Activated B cell treated with CpG ODN at 0.5 μM for 24 hours (primary cell): Measurements from ENCODE around the gene FAM136A. TPM values are rescaled to one million over a fixed set of nuclear protein-coding genes. Genes with fewer than 3 reads are reported as not detected.

Experiments used
- ATAC-seq: fragments of 200-7000 bp; cut with Tn5 transposase; one replicate; pipeline ENCODE4 v1.10.0; 2021; ENCODE audit warnings: low read depth, mild to moderate bottlenecking, moderate library complexity
- CTCF ChIA-PET: fragments of 350-600 bp; sonication (Branson Sonifier 250); formaldehyde crosslinking; loops from one replicate; lab custom pipeline; 2021; ENCODE audit warnings: antibody characterized with exemption; lab: Charles Lee
- POLR2A ChIA-PET: fragments of 350-600 bp; sonication (Branson Sonifier 250); formaldehyde crosslinking; loops from one replicate; lab custom pipeline; 2021; ENCODE audit warnings: antibody characterized with exemption; lab: Charles Lee
- DNase-seq: peaks from one replicate; pipeline ENCODE4 v3.0.0; 2022
- H3K27ac Mint-ChIP-seq: one replicate; pipeline ENCODE4 v1.8.0; 2020; ENCODE audit warnings: mixed read lengths
- H3K27me3 Mint-ChIP-seq: one replicate; pipeline ENCODE4 v1.8.0; 2021; ENCODE audit warnings: mixed read lengths
- H3K36me3 Mint-ChIP-seq: one replicate; pipeline ENCODE4 v1.8.0; 2021; ENCODE audit warnings: low read depth, mixed read lengths
- H3K4me1 Mint-ChIP-seq: one replicate; pipeline ENCODE4 v1.8.0; 2021; ENCODE audit warnings: mixed read lengths
- H3K4me3 Mint-ChIP-seq: one replicate; pipeline ENCODE4 v1.8.0; 2020; ENCODE audit warnings: mild to moderate bottlenecking, mixed read lengths
- H3K9me3 Mint-ChIP-seq: one replicate; pipeline ENCODE4 v1.8.0; 2020; ENCODE audit warnings: mixed read lengths
- intact Hi-C: fragments of 100-400 bp; cut with micrococcal nuclease; formaldehyde crosslinking; loops from one replicate; pipeline ENCODE4 v1.15.1; 2024
- total RNA-seq: library from RNA; stranded (reverse); gene quantifications from 2 replicates; pipeline ENCODE4 v1.2.3, GENCODE V29; 2022
- TF ChIP-seq, protein P1 (sequence below): fragments of 200-600 bp; IDR thresholded peaks from one replicate; pipeline ENCODE4 v1.8.0; 2022; ENCODE audit warnings: antibody characterized with exemption, mild to moderate bottlenecking

Gene FAM136A
- total RNA-seq: 38.9 and 41.0 TPM in 2 replicates

DNA sequence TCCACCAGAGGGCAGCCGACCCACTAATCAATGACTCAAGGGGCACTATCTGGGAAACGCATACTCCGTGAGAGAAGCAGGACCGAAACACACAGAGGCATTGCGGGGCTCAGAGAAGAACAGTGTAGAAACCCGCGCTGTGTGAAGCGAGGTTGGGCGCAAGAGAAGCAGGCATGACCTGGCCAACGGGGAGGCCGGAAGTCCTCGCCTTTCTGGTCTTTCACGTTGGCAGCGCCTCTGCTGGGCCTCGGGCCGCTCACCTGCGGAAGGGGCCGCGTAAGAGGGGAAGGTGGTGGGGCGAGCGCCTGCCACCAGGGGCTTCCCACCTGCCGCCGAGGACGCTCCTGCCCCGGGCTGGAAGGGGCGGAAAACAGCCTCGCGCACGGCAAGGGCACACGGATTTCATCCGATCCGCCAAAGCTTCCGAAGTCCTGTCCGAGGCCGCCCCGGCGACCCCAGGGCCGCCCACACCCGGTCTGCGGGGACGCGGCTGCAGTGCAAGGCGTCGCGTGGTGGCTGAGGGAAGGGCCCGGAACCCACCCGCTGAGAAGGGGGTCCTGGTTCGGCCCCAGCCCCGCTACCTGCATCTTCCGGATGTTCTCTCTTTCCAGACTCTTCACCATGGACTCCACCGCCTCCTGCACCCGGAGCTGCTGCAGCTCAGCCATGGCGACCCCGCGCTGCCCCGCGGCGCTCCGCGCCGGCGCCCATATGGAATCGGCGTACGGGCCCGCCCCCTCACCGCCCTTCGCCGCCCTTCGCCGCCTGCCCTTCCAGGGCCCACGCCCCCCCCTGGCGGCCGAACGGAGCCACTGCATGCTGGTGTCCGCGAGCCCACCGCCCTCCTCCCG, at the start of gene FAM136A:
TSS of gene FAM136A (minus strand) at position 724 of the 851 bp plus-strand sequence. CDS start at position 668, 56 bp downstream.
- Mint-ChIP-seq H3K4me1 (peaks cover 22% of the 10 kb centered on the region), H3K4me3 (peak within 1 kb of the TSS; percentile 90), H3K9me3 (no peaks in the 10 kb centered on the region), H3K27me3 (no peaks in the 10 kb centered on the region), H3K27ac (peak within 1 kb of the TSS; percentile 95), H3K36me3 (peaks cover 39% of the 10 kb centered on the region)
- ATAC-seq: peak; percentile 92
- peak; percentile 90 for DNase-seq
- ChIA-PET CTCF (interaction anchor here (1.2 to 4.5 kb wide), 5 partner anchors 8 to 577 kb away, joined by 3 to 122 read pairs (median 17); partner anchors contain the start of genes MXD1 and SNRPG), POLR2A (interaction anchor here (0.6 to 4.7 kb wide), 10 partner anchors 8 to 769 kb away, joined by 3 to 37 read pairs (median 7); partner anchors contain the start of genes C2orf42, MXD1, PCYOX1 and SNRPG)
- intact Hi-C loops: loop anchor here (1.0 to 10.0 kb wide), 10 partner anchors 8 to 1834 kb away; partner anchors contain the start of genes ADD2, APLF, FBXO48 and PCYOX1
- TF ChIP-seq, protein P1, sequence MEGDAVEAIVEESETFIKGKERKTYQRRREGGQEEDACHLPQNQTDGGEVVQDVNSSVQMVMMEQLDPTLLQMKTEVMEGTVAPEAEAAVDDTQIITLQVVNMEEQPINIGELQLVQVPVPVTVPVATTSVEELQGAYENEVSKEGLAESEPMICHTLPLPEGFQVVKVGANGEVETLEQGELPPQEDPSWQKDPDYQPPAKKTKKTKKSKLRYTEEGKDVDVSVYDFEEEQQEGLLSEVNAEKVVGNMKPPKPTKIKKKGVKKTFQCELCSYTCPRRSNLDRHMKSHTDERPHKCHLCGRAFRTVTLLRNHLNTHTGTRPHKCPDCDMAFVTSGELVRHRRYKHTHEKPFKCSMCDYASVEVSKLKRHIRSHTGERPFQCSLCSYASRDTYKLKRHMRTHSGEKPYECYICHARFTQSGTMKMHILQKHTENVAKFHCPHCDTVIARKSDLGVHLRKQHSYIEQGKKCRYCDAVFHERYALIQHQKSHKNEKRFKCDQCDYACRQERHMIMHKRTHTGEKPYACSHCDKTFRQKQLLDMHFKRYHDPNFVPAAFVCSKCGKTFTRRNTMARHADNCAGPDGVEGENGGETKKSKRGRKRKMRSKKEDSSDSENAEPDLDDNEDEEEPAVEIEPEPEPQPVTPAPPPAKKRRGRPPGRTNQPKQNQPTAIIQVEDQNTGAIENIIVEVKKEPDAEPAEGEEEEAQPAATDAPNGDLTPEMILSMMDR: no peak

DNA sequence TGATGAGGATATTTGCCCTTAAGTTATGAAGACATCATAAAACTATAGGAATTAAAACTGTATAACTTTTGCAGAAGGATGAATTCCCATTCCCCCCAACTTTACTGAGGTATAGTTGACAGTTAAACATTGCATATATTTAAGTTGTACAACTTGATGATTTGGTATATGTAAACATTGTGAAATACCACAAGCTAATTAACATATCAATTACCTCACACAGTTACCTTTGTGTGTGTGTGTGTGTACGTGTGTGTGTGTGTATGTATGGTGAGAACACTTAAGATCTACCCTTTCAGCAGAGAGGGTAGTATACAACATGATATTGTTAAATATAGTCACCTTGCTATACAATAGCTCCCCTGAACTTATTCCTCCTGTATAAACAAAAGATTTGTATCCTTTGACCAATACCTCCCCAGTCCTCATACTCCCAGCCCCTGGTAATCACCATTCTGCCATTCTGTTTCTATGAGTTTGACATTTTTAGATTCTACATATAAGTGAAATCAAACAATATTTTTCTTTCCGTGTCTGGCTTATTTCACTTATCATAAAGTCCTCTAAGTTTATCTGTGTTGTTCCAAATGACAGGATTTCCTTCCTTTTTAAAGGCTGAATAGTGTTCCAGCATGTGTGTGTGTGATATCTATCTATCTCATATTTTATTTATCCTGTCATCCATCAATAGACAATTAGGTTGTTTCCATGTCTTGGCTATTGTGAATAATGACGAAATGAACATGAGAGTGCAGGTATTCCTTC, 48.2 kb upstream of the FAM136A start:
- intact Hi-C loops: loop anchor here (10.0 kb wide), 1 partner anchor 145 kb away; no protein-coding TSS in a partner anchor
- Mint-ChIP-seq H3K36me3 (no peaks in the 10 kb centered on the region), H3K4me3 (no peak overlapping the region), H3K9me3 (no peaks in the 10 kb centered on the region), H3K4me1 (no peaks in the 10 kb centered on the region), H3K27ac (no peak overlapping the region), H3K27me3 (peaks cover 43% of the 10 kb centered on the region)
- TF ChIP-seq, protein P1: no peak
- no peak for DNase-seq
- no peak for ATAC-seq
- ChIA-PET POLR2A (interaction anchor here (0.7 kb wide), 1 partner anchor 8 kb away, joined by 5 read pairs; no protein-coding TSS in a partner anchor), CTCF (interaction anchor here (1.3 to 1.5 kb wide), 2 partner anchors 9 to 267 kb away, joined by 3 read pairs; no protein-coding TSS in a partner anchor)

DNA sequence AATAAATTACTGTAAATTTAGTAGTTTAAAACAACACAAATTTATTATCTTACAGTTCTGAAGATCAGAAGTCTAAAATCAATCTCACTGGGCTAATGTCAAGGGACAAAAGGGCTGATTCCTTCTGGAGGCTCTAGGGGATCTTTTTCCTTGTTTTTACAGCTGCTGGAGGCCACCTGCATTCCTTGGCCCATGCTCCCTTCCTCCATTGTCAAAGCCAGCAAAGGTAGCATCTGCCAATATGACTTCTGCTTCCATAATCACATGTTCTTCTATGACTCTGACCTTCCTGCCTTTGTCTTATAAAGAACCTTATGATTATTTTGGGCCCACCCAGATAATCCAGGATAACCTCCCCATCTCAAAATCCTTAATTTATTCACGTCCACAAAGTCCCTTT, 46.0 kb upstream of the FAM136A start:
- H3K4me3 Mint-ChIP-seq: no peak overlapping the region
- ATAC-seq: no peak
- H3K9me3 Mint-ChIP-seq: no peaks in the 10 kb centered on the region
- intact Hi-C loops: loop anchor here (10.0 kb wide), 1 partner anchor 147 kb away; no protein-coding TSS in a partner anchor
- H3K27me3 Mint-ChIP-seq: peaks cover 43% of the 10 kb centered on the region
- no peak for DNase-seq
- ChIA-PET CTCF (no interaction called here), POLR2A (no interaction called here)
- no peaks in the 10 kb centered on the region for H3K36me3 Mint-ChIP-seq
- TF ChIP-seq, protein P1: no peak
- no peaks in the 10 kb centered on the region for H3K4me1 Mint-ChIP-seq
- no peak overlapping the region for H3K27ac Mint-ChIP-seq

DNA sequence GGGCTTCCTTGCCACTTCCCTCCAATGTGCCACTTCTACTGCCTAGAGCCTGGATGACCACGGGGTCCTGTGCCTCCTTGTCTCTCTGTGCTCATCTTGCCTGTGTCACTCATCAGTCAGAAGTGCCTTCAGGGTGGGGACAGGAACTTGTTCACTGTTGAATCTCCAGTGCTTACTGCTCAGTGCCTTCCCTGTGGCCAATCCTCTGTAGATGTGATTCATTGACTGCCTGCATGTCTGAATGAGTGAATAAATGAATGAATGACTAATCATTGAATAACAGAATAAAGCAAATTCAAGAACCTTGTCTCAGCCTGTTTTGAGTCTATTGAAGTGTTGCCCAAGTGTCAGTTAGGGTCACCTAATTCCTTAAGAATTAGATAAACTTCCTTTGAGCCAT, 42.3 kb upstream of the FAM136A start:
- ATAC-seq: no peak
- no peak overlapping the region for H3K27ac Mint-ChIP-seq
- no peaks in the 10 kb centered on the region for H3K36me3 Mint-ChIP-seq
- no peak overlapping the region for H3K4me3 Mint-ChIP-seq
- DNase-seq: no peak
- TF ChIP-seq, protein P1: no peak
- ChIA-PET CTCF (no interaction called here), POLR2A (no interaction called here)
- H3K4me1 Mint-ChIP-seq: no peaks in the 10 kb centered on the region
- peaks cover 39% of the 10 kb centered on the region for H3K27me3 Mint-ChIP-seq
- intact Hi-C loops: loop anchor here (5.0 to 10.0 kb wide), 2 partner anchors 151 to 208 kb away; partner anchors contain the start of gene TGFA
- H3K9me3 Mint-ChIP-seq: no peaks in the 10 kb centered on the region
